Natural killer cell (primary cell): ENCODE measurements around the gene FOXD2. TPM values are rescaled to one million over a fixed set of nuclear protein-coding genes. Genes with fewer than 3 reads are reported as not detected.

ENCODE experiments used
- ATAC-seq, 3 donors: fragments of 150-1000 bp in 2 of 3; fragments of 200-7000 bp in 1 of 3; cut with Tn5 transposase; 1 replicate in 1 of 3; 2 replicates in 2 of 3; pipeline ENCODE4 v1.10.0; 2021; ENCODE audit warnings: mild to moderate bottlenecking in 2 of 3, moderate library complexity in 2 of 3
- DNase-seq, 2 donors: peaks; one replicate each; pipeline versions ENCODE4 v3.0.0 to v3.0.0-alpha.2; 2013 to 2021; ENCODE audit warnings: mixed read lengths in 1 of 2
- H3K27ac ChIP-seq: one replicate; pipeline ENCODE4 v1.5.1; 2013; ENCODE audit warnings: mild to moderate bottlenecking, low read length
- H3K27me3 ChIP-seq: one replicate; pipeline ENCODE4 v1.6.1; 2013; ENCODE audit warnings: low read length; ENCODE audit not compliant: control insufficient read depth, insufficient read depth
- H3K36me3 ChIP-seq: one replicate; pipeline ENCODE4 v1.6.1; 2013; ENCODE audit warnings: low read length; ENCODE audit not compliant: control insufficient read depth, insufficient read depth
- H3K4me1 ChIP-seq: one replicate; pipeline ENCODE4 v1.6.1; 2013; ENCODE audit warnings: low read length; ENCODE audit not compliant: control insufficient read depth, insufficient read depth
- H3K4me3 ChIP-seq: one replicate; pipeline ENCODE4 v1.5.1; 2013; ENCODE audit warnings: low read length
- H3K9me3 ChIP-seq: one replicate; pipeline ENCODE4 v1.6.1; 2013; ENCODE audit warnings: low read length; ENCODE audit not compliant: control insufficient read depth, insufficient read depth
- H3K27ac Mint-ChIP-seq, 2 donors: one replicate each; pipeline ENCODE4 v1.8.0; 2022; ENCODE audit warnings: mild to moderate bottlenecking in 2 of 2, mixed read lengths in 2 of 2, moderate library complexity in 1 of 2
- H3K27me3 Mint-ChIP-seq, 2 donors: one replicate each; pipeline ENCODE4 v1.8.0; 2022; ENCODE audit warnings: low read depth in 2 of 2, mixed read lengths in 2 of 2
- H3K36me3 Mint-ChIP-seq: one replicate; pipeline ENCODE4 v1.8.0; 2022; ENCODE audit warnings: mixed read lengths
- H3K4me1 Mint-ChIP-seq, 2 donors: one replicate each; pipeline ENCODE4 v1.8.0; 2022; ENCODE audit warnings: mixed read lengths in 2 of 2
- H3K4me3 Mint-ChIP-seq: one replicate; pipeline ENCODE4 v1.8.0; 2022; ENCODE audit warnings: mild to moderate bottlenecking, moderate library complexity, mixed read lengths
- H3K9me3 Mint-ChIP-seq, 2 donors: one replicate each; pipeline ENCODE4 v1.8.0; 2022; ENCODE audit warnings: mixed read lengths in 2 of 2
- CTCF ChIP-seq: fragments of 200-600 bp; IDR thresholded peaks from one replicate; pipeline ENCODE4 v1.8.0; 2022; ENCODE audit warnings: antibody characterized with exemption
- WGBS: methylation state at CpG from one replicate; pipeline ENCODE4 v1.1.7; 2013; ENCODE audit warnings: missing lambda C conversion rate; ENCODE audit not compliant: insufficient coverage; 5-methylcytosine and 5-hydroxymethylcytosine counted together
- intact Hi-C: fragments of 100-400 bp; cut with micrococcal nuclease; formaldehyde crosslinking; loops from one replicate; pipeline ENCODE4 v1.14.2; 2022
- total RNA-seq, 4 donors: library from RNA; stranded (reverse); fragments of 120-200 nt in 1 of 4; gene quantifications; one replicate each; pipeline versions ENCODE4 v1.2.3 to v1.2.4, GENCODE V29; 2013 to 2022

Gene FOXD2
- total RNA-seq, 3 donors from 2014 or later (not counting 1 experiment from before 2014, with no cell fraction given) = 0.49 to 1.4 (median 1.1) TPM

- Mint-ChIP-seq H3K36me3 (no peaks in the 10 kb centered on the region), H3K4me1 (no peaks in the 10 kb centered on the region), H3K4me3 (no peak overlapping the region), H3K27ac (no peak overlapping the region), H3K27me3 (peaks cover 39 to 51% of the 10 kb centered on the region in 2 donors), H3K9me3 (no peaks in the 10 kb centered on the region)
- intact Hi-C loops = no loop called here
- Histone ChIP-seq H3K36me3 (no peaks in the 10 kb centered on the region), H3K27ac (no peak overlapping the region), H3K9me3 (no peaks in the 10 kb centered on the region), H3K27me3 (peaks cover 21% of the 10 kb centered on the region), H3K4me1 (no peaks in the 10 kb centered on the region), H3K4me3 (no peak overlapping the region)
- DNase-seq (no peak), ATAC-seq (no peak)
- no peak for TF ChIP-seq CTCF
These were observed 22.6 kb downstream of the FOXD2 start for GRCh38 chr1:47460456-47460855.

- Mint-ChIP-seq H3K27me3 (peaks cover 32 to 39% of the 10 kb centered on the region in 2 donors), H3K36me3 (no peaks in the 10 kb centered on the region), H3K4me1 (no peaks in the 10 kb centered on the region), H3K4me3 (no peak overlapping the region), H3K9me3 (no peaks in the 10 kb centered on the region), H3K27ac (no peak overlapping the region)
- no peak for ATAC-seq
- no peak for TF ChIP-seq CTCF
- H3K27me3 ChIP-seq = peaks cover 7% of the 10 kb centered on the region
- H3K4me1 ChIP-seq = no peaks in the 10 kb centered on the region
- H3K36me3 ChIP-seq = no peaks in the 10 kb centered on the region
- intact Hi-C loops = no loop called here
- H3K27ac ChIP-seq = no peak overlapping the region
- H3K9me3 ChIP-seq = no peaks in the 10 kb centered on the region
- no peak overlapping the region for H3K4me3 ChIP-seq
- DNase-seq = no peak
- 90% methylated on average over 3 of the region's 3 CpGs for WGBS
These were observed 27.8 kb downstream of the FOXD2 start for GRCh38 chr1:47465605-47466004.

GRCh38 chr1:47468709-47469389 lies 31.0 kb downstream of the FOXD2 start:
- ATAC-seq = no peak
- no peak overlapping the region for H3K4me3 ChIP-seq
- no peak for TF ChIP-seq CTCF
- H3K9me3 ChIP-seq = no peaks in the 10 kb centered on the region
- H3K4me1 Mint-ChIP-seq = no peaks in the 10 kb centered on the region
- no peak for DNase-seq
- no peak overlapping the region for H3K27ac Mint-ChIP-seq
- intact Hi-C loops = no loop called here
- no peaks in the 10 kb centered on the region for H3K36me3 ChIP-seq
- H3K9me3 Mint-ChIP-seq = no peaks in the 10 kb centered on the region
- no peak overlapping the region for H3K27ac ChIP-seq
- peaks cover 2% of the 10 kb centered on the region for H3K27me3 ChIP-seq
- no peaks in the 10 kb centered on the region for H3K36me3 Mint-ChIP-seq
- no peaks in the 10 kb centered on the region for H3K4me1 ChIP-seq
- no peak overlapping the region for H3K4me3 Mint-ChIP-seq
- 82% methylated on average over 4 of the region's 4 CpGs for WGBS
- H3K27me3 Mint-ChIP-seq = peaks cover 15 to 22% of the 10 kb centered on the region in 2 donors

- Histone ChIP-seq H3K36me3 (no peaks in the 10 kb centered on the region), H3K9me3 (no peaks in the 10 kb centered on the region), H3K27ac (no peak overlapping the region), H3K4me3 (no peak overlapping the region), H3K4me1 (no peaks in the 10 kb centered on the region), H3K27me3 (no peaks in the 10 kb centered on the region)
- no peak for DNase-seq
- Mint-ChIP-seq H3K4me3 (no peak overlapping the region), H3K4me1 (no peaks in the 10 kb centered on the region), H3K9me3 (no peaks in the 10 kb centered on the region), H3K36me3 (no peaks in the 10 kb centered on the region), H3K27ac (no peak overlapping the region), H3K27me3 (peaks cover 17 to 27% of the 10 kb centered on the region in 2 donors)
- ATAC-seq = no peak
- no peak for TF ChIP-seq CTCF
- no CpG with 5 or more reads among the region's 2 CpGs for WGBS
- intact Hi-C loops = no loop called here
These were observed 31.5 kb downstream of the FOXD2 start for GRCh38 chr1:47469390-47469759.
